Smooth muscle cell of the brain vasculature (primary cell): ENCODE data around the gene PCP4L1.
"Not testable (repeated sequence)": the region's sequence is repeated elsewhere in the genome, so short reads cannot be mapped to it uniquely, and the experiment has no call there.

Experiments
- DNase-seq: peaks from one replicate; pipeline ENCODE4 v3.0.0-alpha.2; 2012; ENCODE audit warnings: low read depth, low spot score

PCP4L1 gene

GRCh38 chr1:161314201-161314981, 55.8 kb downstream of the PCP4L1 start, which contains the start of gene SDHC:
Gene SDHC, plus strand, starts transcription at chr1:161314381. Its CDS starts 25 bp downstream, at chr1:161314406.
- peak; percentile 76 for DNase-seq

GRCh38 chr1:161315841-161316674, 57.5 kb downstream of the PCP4L1 start:
- not testable (repeated sequence) for DNase-seq

- DNase-seq, result no peak
These were observed 65.5 kb downstream of the PCP4L1 start for GRCh38 chr1:161324020-161324419.

GRCh38 chr1:161330346-161330745, 71.8 kb downstream of the PCP4L1 start:
- no peak for DNase-seq

- DNase-seq, result no peak
These were observed 74.6 kb downstream of the PCP4L1 start for GRCh38 chr1:161333166-161333565.
